Liver (tissue), 3 donors: ENCODE data around the gene UMODL1.

Experiments used
- EGR1 ChIP-seq, 2 donors: IDR thresholded peaks; 2 replicates each; pipeline ENCODE4 v1.6.1; 2016 to 2018; ENCODE audit warnings: antibody characterized with exemption in 2 of 2, low read depth in 2 of 2
- GABPA ChIP-seq, 2 donors: IDR thresholded peaks in 1 of 2; conservative IDR thresholded peaks in 1 of 2; 2 replicates each; pipeline ENCODE4 v1.6.1; 2016; ENCODE audit warnings: antibody characterized with exemption in 2 of 2, mild to moderate bottlenecking in 1 of 2, moderate library complexity in 1 of 2
- HNF4G ChIP-seq: IDR thresholded peaks from 2 replicates; pipeline ENCODE4 v1.6.1; 2016; ENCODE audit warnings: antibody characterized with exemption
- JUND ChIP-seq, 2 donors: IDR thresholded peaks; 2 replicates each; pipeline ENCODE4 v1.6.1; 2016; ENCODE audit warnings: antibody characterized with exemption in 2 of 2
- RAD21 ChIP-seq, 2 donors: IDR thresholded peaks; 2 replicates each; pipeline ENCODE4 v1.6.1; 2016; ENCODE audit warnings: antibody characterized with exemption in 2 of 2, mild to moderate bottlenecking in 2 of 2
- SP1 ChIP-seq: IDR thresholded peaks from 2 replicates; pipeline ENCODE4 v1.6.1; 2018; ENCODE audit warnings: antibody characterized with exemption, mild to moderate bottlenecking
- TAF1 ChIP-seq: conservative IDR thresholded peaks from 2 replicates; pipeline ENCODE4 v1.6.1; 2016; ENCODE audit warnings: antibody characterized with exemption, mild to moderate bottlenecking
- TF ChIP-seq, protein P1 (sequence below): fragments of 150-350 bp; IDR thresholded peaks from 2 replicates; pipeline ENCODE4 v1.5.1; 2017; ENCODE audit warnings: improper control_type of control experiment, low read depth, low read length; ENCODE audit not compliant: missing input control
- TF ChIP-seq, protein P2 (sequence below): IDR thresholded peaks from 2 replicates; pipeline ENCODE4 v1.6.1; 2016; ENCODE audit warnings: antibody characterized with exemption
- TF ChIP-seq, protein P3 (sequence below): IDR thresholded peaks from 2 replicates; pipeline ENCODE4 v1.6.1; 2016; ENCODE audit warnings: antibody characterized with exemption
- TF ChIP-seq, protein P4 (sequence below): IDR thresholded peaks from 2 replicates; pipeline ENCODE4 v1.6.1; 2016; ENCODE audit warnings: antibody characterized with exemption
- TF ChIP-seq, protein P5 (sequence below): IDR thresholded peaks from 2 replicates; pipeline ENCODE4 v1.6.1; 2016; ENCODE audit warnings: antibody characterized with exemption, mild to moderate bottlenecking
- donor health status: healthy.
- donor health status: healthy.

DNA sequence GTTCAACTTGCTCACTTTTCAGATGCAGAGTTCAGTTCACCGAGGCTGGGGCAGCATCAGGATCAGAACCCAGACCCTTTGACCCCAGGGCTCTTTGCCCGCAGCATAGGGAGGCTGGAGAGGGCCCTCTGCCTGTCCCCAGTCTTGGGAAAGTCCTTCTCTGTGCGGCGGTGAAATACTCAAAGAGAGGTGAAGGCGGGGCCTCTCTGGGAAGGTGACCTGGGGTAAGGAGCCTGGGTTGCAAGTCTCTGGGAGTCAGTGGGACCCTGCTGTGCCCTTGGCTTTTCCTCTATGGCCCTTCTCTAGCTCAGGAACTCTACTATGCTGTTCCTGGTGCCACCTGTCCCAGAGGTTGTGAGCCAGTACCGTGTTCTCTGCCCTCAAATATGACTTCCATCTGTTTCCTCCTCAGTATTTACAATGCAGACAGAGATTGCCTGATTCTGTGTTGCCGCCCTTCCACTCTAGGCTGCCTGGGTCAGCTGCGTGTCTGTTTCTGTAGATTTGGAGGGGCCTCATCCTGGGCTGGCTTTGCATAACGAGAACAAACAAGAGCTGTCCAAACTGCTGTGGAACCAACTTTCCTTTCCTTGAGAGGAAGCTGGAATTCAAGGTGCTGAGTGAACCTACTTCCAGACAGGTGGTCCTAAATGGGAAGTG is 42.2 kb upstream of the UMODL1 start:
- TF ChIP-seq, protein P1, sequence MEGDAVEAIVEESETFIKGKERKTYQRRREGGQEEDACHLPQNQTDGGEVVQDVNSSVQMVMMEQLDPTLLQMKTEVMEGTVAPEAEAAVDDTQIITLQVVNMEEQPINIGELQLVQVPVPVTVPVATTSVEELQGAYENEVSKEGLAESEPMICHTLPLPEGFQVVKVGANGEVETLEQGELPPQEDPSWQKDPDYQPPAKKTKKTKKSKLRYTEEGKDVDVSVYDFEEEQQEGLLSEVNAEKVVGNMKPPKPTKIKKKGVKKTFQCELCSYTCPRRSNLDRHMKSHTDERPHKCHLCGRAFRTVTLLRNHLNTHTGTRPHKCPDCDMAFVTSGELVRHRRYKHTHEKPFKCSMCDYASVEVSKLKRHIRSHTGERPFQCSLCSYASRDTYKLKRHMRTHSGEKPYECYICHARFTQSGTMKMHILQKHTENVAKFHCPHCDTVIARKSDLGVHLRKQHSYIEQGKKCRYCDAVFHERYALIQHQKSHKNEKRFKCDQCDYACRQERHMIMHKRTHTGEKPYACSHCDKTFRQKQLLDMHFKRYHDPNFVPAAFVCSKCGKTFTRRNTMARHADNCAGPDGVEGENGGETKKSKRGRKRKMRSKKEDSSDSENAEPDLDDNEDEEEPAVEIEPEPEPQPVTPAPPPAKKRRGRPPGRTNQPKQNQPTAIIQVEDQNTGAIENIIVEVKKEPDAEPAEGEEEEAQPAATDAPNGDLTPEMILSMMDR, result no peak
- TF ChIP-seq, protein P2, sequence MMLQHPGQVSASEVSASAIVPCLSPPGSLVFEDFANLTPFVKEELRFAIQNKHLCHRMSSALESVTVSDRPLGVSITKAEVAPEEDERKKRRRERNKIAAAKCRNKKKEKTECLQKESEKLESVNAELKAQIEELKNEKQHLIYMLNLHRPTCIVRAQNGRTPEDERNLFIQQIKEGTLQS, result no peak
- TF ChIP-seq JUND (IDR thresholded peaks at IDR 0.05) (no peak), RAD21 (IDR thresholded peaks at IDR 0.05) (no peak), SP1 (no peak), EGR1 (IDR thresholded peaks at IDR 0.05; ENCODE audit: low read depth in 2 of 2) (no peak), TAF1 (no peak), HNF4G (no peak), GABPA (IDR thresholded peaks at IDR 0.05 in 1 of 2, conservative IDR thresholded peaks at IDR 0.05 in 1 of 2) (no peak)
- TF ChIP-seq, protein P3, sequence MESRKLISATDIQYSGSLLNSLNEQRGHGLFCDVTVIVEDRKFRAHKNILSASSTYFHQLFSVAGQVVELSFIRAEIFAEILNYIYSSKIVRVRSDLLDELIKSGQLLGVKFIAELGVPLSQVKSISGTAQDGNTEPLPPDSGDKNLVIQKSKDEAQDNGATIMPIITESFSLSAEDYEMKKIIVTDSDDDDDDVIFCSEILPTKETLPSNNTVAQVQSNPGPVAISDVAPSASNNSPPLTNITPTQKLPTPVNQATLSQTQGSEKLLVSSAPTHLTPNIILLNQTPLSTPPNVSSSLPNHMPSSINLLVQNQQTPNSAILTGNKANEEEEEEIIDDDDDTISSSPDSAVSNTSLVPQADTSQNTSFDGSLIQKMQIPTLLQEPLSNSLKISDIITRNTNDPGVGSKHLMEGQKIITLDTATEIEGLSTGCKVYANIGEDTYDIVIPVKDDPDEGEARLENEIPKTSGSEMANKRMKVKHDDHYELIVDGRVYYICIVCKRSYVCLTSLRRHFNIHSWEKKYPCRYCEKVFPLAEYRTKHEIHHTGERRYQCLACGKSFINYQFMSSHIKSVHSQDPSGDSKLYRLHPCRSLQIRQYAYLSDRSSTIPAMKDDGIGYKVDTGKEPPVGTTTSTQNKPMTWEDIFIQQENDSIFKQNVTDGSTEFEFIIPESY, result no peak
- TF ChIP-seq, protein P4, sequence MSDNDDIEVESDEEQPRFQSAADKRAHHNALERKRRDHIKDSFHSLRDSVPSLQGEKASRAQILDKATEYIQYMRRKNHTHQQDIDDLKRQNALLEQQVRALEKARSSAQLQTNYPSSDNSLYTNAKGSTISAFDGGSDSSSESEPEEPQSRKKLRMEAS, result no peak
- TF ChIP-seq, protein P5, sequence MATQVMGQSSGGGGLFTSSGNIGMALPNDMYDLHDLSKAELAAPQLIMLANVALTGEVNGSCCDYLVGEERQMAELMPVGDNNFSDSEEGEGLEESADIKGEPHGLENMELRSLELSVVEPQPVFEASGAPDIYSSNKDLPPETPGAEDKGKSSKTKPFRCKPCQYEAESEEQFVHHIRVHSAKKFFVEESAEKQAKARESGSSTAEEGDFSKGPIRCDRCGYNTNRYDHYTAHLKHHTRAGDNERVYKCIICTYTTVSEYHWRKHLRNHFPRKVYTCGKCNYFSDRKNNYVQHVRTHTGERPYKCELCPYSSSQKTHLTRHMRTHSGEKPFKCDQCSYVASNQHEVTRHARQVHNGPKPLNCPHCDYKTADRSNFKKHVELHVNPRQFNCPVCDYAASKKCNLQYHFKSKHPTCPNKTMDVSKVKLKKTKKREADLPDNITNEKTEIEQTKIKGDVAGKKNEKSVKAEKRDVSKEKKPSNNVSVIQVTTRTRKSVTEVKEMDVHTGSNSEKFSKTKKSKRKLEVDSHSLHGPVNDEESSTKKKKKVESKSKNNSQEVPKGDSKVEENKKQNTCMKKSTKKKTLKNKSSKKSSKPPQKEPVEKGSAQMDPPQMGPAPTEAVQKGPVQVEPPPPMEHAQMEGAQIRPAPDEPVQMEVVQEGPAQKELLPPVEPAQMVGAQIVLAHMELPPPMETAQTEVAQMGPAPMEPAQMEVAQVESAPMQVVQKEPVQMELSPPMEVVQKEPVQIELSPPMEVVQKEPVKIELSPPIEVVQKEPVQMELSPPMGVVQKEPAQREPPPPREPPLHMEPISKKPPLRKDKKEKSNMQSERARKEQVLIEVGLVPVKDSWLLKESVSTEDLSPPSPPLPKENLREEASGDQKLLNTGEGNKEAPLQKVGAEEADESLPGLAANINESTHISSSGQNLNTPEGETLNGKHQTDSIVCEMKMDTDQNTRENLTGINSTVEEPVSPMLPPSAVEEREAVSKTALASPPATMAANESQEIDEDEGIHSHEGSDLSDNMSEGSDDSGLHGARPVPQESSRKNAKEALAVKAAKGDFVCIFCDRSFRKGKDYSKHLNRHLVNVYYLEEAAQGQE, result no peak
